HG03159 (cell line): ENCODE results near the gene SFRP4.
A peak's percentile ranks its signal among the peaks of the same experiment; 100 is the strongest.
"Not testable (repeated sequence)": the region's sequence is repeated elsewhere in the genome, so short reads cannot be mapped to it uniquely, and the experiment has no call there.

Source experiments
- ATAC-seq: cut with Tn5 transposase; IDR thresholded peaks from one replicate; pipeline ENCODE4 v1.9.1; 2021; ENCODE audit warnings: mild to moderate bottlenecking, moderate library complexity; ENCODE audit not compliant: unreplicated experiment

Gene SFRP4

GRCh38 chr7:37916673-37917660 lies at the start of gene SFRP4:
Gene SFRP4, minus strand, starts transcription at chr7:37916817. Its CDS starts 280 bp downstream, at chr7:37916537.
- ATAC-seq = no peak

- no peak for ATAC-seq
Measured at GRCh38 chr7:37964196-37964595, 47.6 kb upstream of the SFRP4 start.

- ATAC-seq = no peak
Measured at GRCh38 chr7:37961251-37961650, 44.6 kb upstream of the SFRP4 start.

- no peak for ATAC-seq
Measured at GRCh38 chr7:37960483-37960882, 43.9 kb upstream of the SFRP4 start.

- no peak for ATAC-seq
Measured at GRCh38 chr7:37957221-37957970, 40.8 kb upstream of the SFRP4 start.

- no peak for ATAC-seq
Measured at GRCh38 chr7:37956791-37957190, 40.2 kb upstream of the SFRP4 start.

GRCh38 chr7:37954217-37954616 lies 37.6 kb upstream of the SFRP4 start:
- ATAC-seq = not testable (repeated sequence)

- no peak for ATAC-seq
Measured at GRCh38 chr7:37952240-37952639, 35.6 kb upstream of the SFRP4 start.

GRCh38 chr7:37947941-37948210 lies 31.3 kb upstream of the SFRP4 start:
- ATAC-seq = no peak

- ATAC-seq = no peak
Measured at GRCh38 chr7:37947138-37947940, 30.7 kb upstream of the SFRP4 start.

- no peak for ATAC-seq
Measured at GRCh38 chr7:37945336-37945735, 28.7 kb upstream of the SFRP4 start.

- ATAC-seq = no peak
Measured at GRCh38 chr7:37944737-37945054, 28.1 kb upstream of the SFRP4 start.

GRCh38 chr7:37943905-37944736 lies 27.5 kb upstream of the SFRP4 start:
- ATAC-seq = peak; percentile 60

GRCh38 chr7:37942934-37943610 lies 26.5 kb upstream of the SFRP4 start:
- no peak for ATAC-seq

GRCh38 chr7:37933018-37933566 lies 16.5 kb upstream of the SFRP4 start:
- ATAC-seq = no peak

GRCh38 chr7:37932543-37932942 lies 15.9 kb upstream of the SFRP4 start:
- no peak for ATAC-seq

- ATAC-seq = no peak
Measured at GRCh38 chr7:37930226-37930948, 13.8 kb upstream of the SFRP4 start.

GRCh38 chr7:37928878-37929277 lies 12.3 kb upstream of the SFRP4 start:
- ATAC-seq = no peak
